AG08396 (cell line): ENCODE results near the gene MFNG.
"Not testable (repeated sequence)": the region's sequence is repeated elsewhere in the genome, so short reads cannot be mapped to it uniquely, and the experiment has no call there.

ENCODE experiments used
- DNase-seq: peaks from one replicate; pipeline ENCODE4 v3.0.0; 2012; ENCODE audit warnings: low spot score, mixed read lengths

The MFNG gene

GRCh38 chr22:37473437-37473946 is 12.7 kb downstream of the MFNG start:
- DNase-seq, result no peak

GRCh38 chr22:37472418-37473006 is 13.7 kb downstream of the MFNG start:
- DNase-seq, result peak; percentile 63

DNA sequence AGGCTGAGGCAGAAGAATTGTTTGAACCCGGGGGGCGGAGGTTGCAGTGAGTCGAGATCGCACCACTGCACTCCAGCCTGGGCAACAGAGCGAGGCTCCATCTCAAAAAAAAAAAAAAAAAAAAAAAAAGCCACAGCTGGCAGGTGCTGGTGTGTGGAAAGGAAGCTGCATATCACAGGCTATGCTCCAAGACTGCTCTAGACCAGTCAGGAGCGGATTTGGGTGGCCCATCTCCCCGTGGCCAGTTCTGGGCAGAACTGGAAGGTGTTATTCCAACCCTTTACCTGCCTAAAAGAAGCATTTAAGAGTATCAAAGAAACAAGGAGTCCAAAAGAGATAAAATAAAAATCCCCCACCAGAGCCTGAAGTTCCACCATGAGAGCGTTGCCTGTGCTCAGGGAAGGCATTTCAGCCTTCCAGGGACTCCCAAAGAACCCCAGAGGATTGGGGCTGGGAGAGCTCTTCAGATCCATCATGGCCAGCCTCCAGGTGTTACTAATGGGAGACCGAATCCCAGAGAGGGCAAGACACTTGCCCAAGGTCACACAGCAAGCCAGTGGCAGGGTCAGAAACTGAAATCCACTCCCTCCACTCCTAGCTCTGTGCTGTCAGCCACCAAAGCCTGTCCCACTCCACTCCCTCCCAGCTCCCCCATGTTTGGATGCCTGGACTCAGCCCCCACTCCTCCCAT is 14.3 kb downstream of the MFNG start:
- no peak for DNase-seq

DNA sequence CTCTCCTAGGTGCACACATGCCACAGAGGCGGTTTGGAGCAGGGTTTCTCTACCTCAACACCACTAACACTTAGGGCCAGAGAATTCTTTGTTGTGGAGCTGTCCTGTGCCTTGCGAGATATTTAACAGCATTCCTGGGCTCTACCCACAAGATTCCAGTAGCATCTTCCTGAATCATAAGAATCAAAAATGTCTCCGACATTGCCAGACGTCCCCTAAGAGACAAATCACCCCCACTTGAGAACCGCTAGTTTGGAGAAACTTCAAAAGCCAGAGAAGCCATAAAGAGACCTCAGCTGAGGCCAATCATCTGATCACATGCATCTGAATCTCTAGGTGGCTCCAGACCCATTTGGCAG is 16.1 kb downstream of the MFNG start:
- DNase-seq, result no peak

- DNase-seq, result no peak
Observed at GRCh38 chr22:37469416-37470086, 16.6 kb downstream of the MFNG start.

- not testable (repeated sequence) for DNase-seq
Observed at GRCh38 chr22:37468201-37468695, 17.9 kb downstream of the MFNG start.

GRCh38 chr22:37467391-37467955 is 18.7 kb downstream of the MFNG start:
- no peak for DNase-seq

DNA sequence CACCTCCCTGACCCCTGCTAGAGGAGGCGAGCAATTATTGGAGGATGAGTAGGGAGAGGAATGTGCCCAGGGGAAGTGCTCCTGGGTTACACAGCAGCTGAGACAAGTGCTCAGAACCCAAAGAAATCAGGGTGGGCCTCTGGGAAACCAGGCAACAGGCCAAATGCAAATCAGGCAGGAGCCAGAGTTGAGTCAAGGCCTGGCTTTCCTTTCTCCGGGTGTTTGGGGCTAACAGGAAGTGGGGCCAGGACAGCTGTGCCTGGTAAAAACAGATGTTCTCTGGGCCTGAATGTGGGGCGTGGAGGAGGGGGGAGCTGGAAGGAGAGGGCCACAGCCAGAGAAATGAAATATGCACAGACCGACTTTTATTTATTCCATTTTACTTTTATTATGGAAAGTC is 22.0 kb downstream of the MFNG start:
- DNase-seq, result no peak

DNA sequence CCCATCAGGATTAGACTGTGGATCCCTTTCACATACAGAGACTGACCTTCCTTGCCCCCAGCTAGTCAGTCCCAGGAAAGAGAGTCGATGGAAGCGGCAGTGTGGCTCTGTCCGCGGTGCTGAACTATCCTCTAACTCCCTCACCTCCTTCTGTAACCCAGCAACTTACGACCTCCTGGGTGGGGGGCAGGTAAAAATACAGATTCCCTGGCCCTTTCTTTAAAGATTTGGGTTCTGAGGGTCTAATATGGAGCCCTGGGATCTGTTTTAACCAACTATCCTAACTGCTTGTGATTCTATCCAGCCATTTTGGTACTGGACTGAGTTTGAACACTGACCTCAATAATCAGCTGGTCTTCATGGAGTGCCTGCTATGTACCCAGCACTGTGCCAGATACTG is 23.2 kb downstream of the MFNG start:
- no peak for DNase-seq

- DNase-seq, result no peak
Observed at GRCh38 chr22:37462436-37462835, 23.7 kb downstream of the MFNG start.

GRCh38 chr22:37461961-37462360 is 24.2 kb downstream of the MFNG start:
- no peak for DNase-seq

DNA sequence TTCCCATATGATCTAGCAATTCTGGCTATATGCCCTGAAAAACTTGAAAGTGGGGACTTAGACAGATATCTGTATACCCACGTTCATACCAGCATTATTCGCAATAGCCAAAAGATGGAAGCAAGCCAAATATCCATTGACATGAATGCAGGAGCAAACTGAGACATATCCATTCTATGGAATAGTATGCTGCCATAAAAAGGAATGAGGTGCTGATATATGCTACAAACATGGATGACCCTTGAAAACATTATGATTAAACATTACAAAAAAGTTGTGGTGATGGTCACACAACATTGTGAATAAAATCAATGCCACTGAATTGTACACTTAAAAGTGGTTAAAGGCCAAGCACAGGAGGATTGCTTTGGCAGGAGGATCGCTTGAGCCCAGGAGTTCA is 25.5 kb downstream of the MFNG start:
- no peak for DNase-seq

DNA sequence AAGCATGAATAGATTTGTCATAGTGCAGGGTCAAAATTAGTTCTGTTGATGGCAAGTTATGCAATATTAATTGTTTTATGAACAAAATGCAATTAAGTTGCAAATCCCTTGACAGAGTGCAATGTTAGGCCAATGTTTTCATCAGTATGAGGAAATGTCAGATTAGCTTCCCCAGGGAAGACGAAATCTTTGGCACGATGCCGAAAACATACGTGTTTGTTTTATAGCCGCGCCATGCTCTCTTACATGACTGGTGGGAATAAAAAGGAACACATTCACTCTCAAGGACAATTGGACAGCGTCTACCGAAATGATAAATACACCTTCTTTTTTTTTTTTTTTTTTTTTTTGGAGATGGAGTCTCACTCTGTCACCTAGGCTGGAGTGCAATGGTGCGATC is 27.0 kb downstream of the MFNG start:
- no peak for DNase-seq

GRCh38 chr22:37457093-37457893 is 28.9 kb downstream of the MFNG start:
- DNase-seq, result peak; percentile 80

DNA sequence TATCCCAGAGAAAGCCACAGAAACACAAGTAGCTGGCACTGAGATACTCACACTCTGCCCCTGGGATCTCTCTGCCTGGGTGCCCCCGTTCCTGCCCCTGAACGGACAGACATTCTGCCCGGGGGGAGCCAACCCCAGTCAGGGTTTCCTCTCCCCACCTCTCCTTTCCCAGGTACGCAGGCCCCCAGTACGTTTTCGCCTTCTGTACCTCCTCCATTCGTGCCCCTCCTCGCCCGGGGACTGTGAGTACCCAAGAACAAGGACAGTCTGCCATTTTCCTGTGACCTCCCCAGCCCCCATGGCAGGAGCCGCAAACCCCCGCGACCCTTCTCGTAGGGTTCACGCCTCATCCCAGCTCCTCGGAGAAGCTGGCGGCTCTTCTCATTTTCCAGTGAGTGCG is 29.8 kb downstream of the MFNG start:
- DNase-seq, result no peak

- DNase-seq, result no peak
Observed at GRCh38 chr22:37455896-37456295, 30.3 kb downstream of the MFNG start.

DNA sequence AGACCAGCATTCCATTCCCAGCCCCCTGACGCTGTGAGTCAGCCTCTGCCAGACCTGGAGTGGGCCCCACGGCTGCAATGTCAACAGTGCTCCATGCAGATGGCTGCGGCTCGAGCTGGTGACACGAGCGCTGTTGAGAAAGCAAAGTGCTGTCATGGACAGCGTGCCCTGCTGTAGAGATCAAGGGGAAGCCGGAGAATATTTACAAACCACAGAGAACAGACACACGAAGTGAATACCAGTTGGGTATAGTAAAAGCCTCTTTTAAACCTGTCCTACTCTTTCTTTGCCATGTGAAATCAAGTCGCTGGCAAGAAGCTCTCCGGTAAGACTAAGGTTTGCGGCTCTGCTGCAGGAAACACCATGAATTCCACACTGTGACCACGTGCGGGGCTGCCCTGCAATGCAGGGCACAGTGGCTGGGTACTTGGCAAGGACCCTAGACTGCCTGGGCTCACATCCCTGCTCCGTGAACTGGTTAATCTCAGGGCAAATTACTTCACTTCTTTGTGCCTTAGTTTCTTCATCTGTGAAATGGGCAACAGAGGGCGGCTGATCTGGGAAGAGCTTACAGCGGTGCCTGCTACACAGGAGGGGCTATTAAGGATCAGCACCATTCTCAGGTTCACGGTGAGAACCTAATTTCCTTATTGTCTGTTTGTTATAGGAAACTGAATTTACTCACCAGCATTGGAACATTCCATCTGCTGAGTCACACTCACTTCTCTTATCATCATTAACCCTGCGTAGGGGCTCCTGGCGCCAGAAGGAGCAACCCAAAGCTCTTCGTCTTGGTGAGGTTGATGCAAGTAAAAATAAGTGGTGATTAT is 31.1 kb downstream of the MFNG start:
- DNase-seq, result peak; percentile 64

DNA sequence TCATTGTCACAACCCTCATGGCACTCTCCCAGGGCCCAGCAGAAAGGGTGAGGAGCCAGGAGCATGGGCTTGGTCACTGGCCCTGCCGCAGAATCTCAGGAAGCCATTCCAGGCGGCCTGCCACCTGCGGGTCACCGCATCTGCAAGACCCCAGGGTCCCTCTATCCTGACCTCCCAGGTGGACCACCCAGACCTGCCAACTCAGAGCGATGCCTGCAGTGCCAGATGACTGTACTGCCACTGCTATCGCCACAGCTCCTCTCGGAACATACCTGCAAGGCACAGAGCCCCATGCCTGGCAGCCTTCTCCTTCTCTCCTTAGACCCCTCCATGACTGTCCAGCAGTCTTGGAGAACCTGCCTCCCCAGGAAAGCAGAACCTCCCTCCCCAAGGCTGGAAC is 32.5 kb downstream of the MFNG start:
- no peak for DNase-seq

DNA sequence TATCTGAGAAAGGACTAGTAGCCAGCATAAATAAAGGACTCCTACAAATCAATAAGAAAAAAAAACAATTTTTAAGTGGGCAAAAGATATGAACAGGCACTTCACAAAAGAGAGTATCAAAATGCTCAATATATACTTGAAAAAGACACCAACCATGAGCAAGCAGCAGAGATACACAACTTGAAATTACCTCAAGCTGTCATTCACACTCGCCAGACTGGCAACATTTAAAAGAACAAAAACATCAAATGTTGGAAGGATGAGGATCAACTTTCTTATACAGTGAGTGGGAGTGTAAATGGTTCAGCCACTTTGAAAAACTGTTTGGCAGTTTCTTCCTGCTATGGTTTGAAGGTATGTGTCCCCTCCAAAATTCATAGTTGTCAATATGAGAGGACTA is 35.0 kb downstream of the MFNG start:
- DNase-seq, result no peak

GRCh38 chr22:37449331-37450001 is 36.7 kb downstream of the MFNG start:
- no peak for DNase-seq
